HEK293T (cell line): ENCODE data around the gene MADCAM1.

ENCODE experiments used
- CTCF ChIA-PET: fragments of 350-600 bp; formaldehyde crosslinking; extraction: SDS; loops from one replicate; lab custom pipeline; 2021; ENCODE audit warnings: antibody characterized with exemption, inconsistent platforms; lab: Yijun Ruan, JAX
- POLR2A ChIA-PET: fragments of 350-600 bp; formaldehyde crosslinking; extraction: SDS; loops from one replicate; lab custom pipeline; 2020; ENCODE audit warnings: antibody characterized with exemption, inconsistent platforms; lab: Yijun Ruan, JAX
- DNase-seq: peaks from one replicate; pipeline ENCODE4 v3.0.0; 2012; ENCODE audit warnings: mixed read lengths; ENCODE audit errors: extremely low spot score
- ARNT ChIP-seq: fragments of 450-650 bp; IDR thresholded peaks from 2 replicates; pipeline ENCODE4 v1.6.1; 2017; ENCODE audit warnings: mild to moderate bottlenecking
- BHLHE40 ChIP-seq: fragments of 450-650 bp; IDR thresholded peaks from 2 replicates; pipeline ENCODE4 v1.6.1; 2016; ENCODE audit warnings: mild to moderate bottlenecking, moderate library complexity, borderline replicate concordance
- CTBP1 ChIP-seq: fragments of 450-650 bp; IDR thresholded peaks from 2 replicates; pipeline ENCODE4 v1.6.1; 2016; ENCODE audit warnings: borderline replicate concordance
- ELF4 ChIP-seq: fragments of 450-650 bp; IDR thresholded peaks from 2 replicates; pipeline ENCODE4 v1.6.1; 2017; ENCODE audit warnings: antibody characterized with exemption
- FOXA1 ChIP-seq: fragments of 450-650 bp; IDR thresholded peaks from 2 replicates; pipeline ENCODE4 v1.6.1; 2016; ENCODE audit warnings: mild to moderate bottlenecking
- FOXK2 ChIP-seq: fragments of 450-650 bp; IDR thresholded peaks from 2 replicates; pipeline ENCODE4 v1.6.1; 2016; ENCODE audit warnings: mild to moderate bottlenecking
- FOXM1 ChIP-seq: fragments of 450-650 bp; IDR thresholded peaks from 2 replicates; pipeline ENCODE4 v1.6.1; 2017; ENCODE audit warnings: mild to moderate bottlenecking, borderline replicate concordance
- HDGF ChIP-seq: fragments of 450-650 bp; IDR thresholded peaks from 2 replicates; pipeline ENCODE4 v1.6.1; 2017; ENCODE audit warnings: antibody characterized with exemption, borderline replicate concordance
- L3MBTL2 ChIP-seq: fragments of 450-650 bp; conservative IDR thresholded peaks from 2 replicates; pipeline ENCODE4 v1.6.1; 2016; ENCODE audit warnings: mild to moderate bottlenecking
- LEF1 ChIP-seq: fragments of 450-650 bp; IDR thresholded peaks from 2 replicates; pipeline ENCODE4 v1.6.1; 2017; ENCODE audit warnings: mild to moderate bottlenecking, borderline replicate concordance
- NFRKB ChIP-seq: fragments of 450-650 bp; IDR thresholded peaks from 2 replicates; pipeline ENCODE4 v1.6.1; 2016; ENCODE audit warnings: mild to moderate bottlenecking, moderate library complexity
- SP1 ChIP-seq: fragments of 450-650 bp; IDR thresholded peaks from 2 replicates; pipeline ENCODE4 v1.6.1; 2017
- SUZ12 ChIP-seq: fragments of 450-650 bp; IDR thresholded peaks from 2 replicates; pipeline ENCODE4 v1.6.1; 2016; ENCODE audit warnings: mild to moderate bottlenecking
- TARDBP ChIP-seq: fragments of 450-650 bp; IDR thresholded peaks from 2 replicates; pipeline ENCODE4 v1.6.1; 2016
- ZNF384 ChIP-seq: fragments of 450-650 bp; IDR thresholded peaks from 2 replicates; pipeline ENCODE4 v1.6.1; 2016
- TF ChIP-seq, protein P1 (sequence below): fragments of 450-650 bp; IDR thresholded peaks from 2 replicates; pipeline ENCODE4 v1.6.1; 2016

Gene MADCAM1

GRCh38 chr19:539429-540030, 43.2 kb downstream of the MADCAM1 start:
- POLR2A ChIA-PET, result no interaction called here
- TF ChIP-seq HDGF, result no peak
- TF ChIP-seq CTBP1, result no peak
- no peak for TF ChIP-seq ZNF384
- TF ChIP-seq ELF4, result no peak
- no peak for TF ChIP-seq FOXM1
- TF ChIP-seq SP1, result no peak
- no peak for TF ChIP-seq SUZ12
- TF ChIP-seq LEF1, result no peak
- no peak for TF ChIP-seq FOXA1
- TF ChIP-seq FOXK2, result no peak
- no peak for TF ChIP-seq TARDBP
- TF ChIP-seq ARNT, result no peak
- TF ChIP-seq, protein P1, sequence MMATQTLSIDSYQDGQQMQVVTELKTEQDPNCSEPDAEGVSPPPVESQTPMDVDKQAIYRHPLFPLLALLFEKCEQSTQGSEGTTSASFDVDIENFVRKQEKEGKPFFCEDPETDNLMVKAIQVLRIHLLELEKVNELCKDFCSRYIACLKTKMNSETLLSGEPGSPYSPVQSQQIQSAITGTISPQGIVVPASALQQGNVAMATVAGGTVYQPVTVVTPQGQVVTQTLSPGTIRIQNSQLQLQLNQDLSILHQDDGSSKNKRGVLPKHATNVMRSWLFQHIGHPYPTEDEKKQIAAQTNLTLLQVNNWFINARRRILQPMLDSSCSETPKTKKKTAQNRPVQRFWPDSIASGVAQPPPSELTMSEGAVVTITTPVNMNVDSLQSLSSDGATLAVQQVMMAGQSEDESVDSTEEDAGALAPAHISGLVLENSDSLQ, result no peak
- TF ChIP-seq L3MBTL2, result no peak
- no peak for TF ChIP-seq NFRKB
- TF ChIP-seq BHLHE40, result no peak
- no peak for DNase-seq
- CTCF ChIA-PET, result no interaction called here

- POLR2A ChIA-PET, result interaction anchor here (1.2 kb wide), 1 partner anchor 10 kb away, joined by 3 read pairs; no protein-coding TSS in a partner anchor
- no peak for DNase-seq
- no peak for TF ChIP-seq L3MBTL2
- TF ChIP-seq HDGF, result no peak
- no peak for TF ChIP-seq CTBP1
- TF ChIP-seq ELF4, result no peak
- no peak for TF ChIP-seq ARNT
- TF ChIP-seq BHLHE40, result no peak
- no peak for TF ChIP-seq LEF1
- no peak for TF ChIP-seq NFRKB
- TF ChIP-seq, protein P1, result no peak
- no peak for TF ChIP-seq SP1
- no peak for TF ChIP-seq TARDBP
- no peak for TF ChIP-seq FOXK2
- no peak for TF ChIP-seq FOXM1
- TF ChIP-seq ZNF384, result no peak
- CTCF ChIA-PET, result interaction anchor here (0.5 kb wide), 1 partner anchor 13 kb away, joined by 7 read pairs; no protein-coding TSS in a partner anchor
Observed at GRCh38 chr19:540867-541637, 44.8 kb downstream of the MADCAM1 start.

- CTCF ChIA-PET, result interaction anchor here (1.3 kb wide), 1 partner anchor 9 kb away, joined by 5 read pairs; no protein-coding TSS in a partner anchor
- POLR2A ChIA-PET, result interaction anchor here (1.2 to 1.3 kb wide), 2 partner anchors 9 to 11 kb away, joined by 3 to 5 read pairs; no protein-coding TSS in a partner anchor
- DNase-seq, result no peak
- TF ChIP-seq FOXK2 (no peak), NFRKB (no peak), FOXM1 (no peak), L3MBTL2 (no peak), SUZ12 (no peak), BHLHE40 (no peak), LEF1 (no peak), SP1 (no peak), ARNT (no peak), HDGF (no peak), CTBP1 (no peak), ELF4 (no peak)
Observed at GRCh38 chr19:541699-542098, 45.4 kb downstream of the MADCAM1 start.

GRCh38 chr19:542173-542866, 46.0 kb downstream of the MADCAM1 start:
- ChIA-PET CTCF (interaction anchor here (1.3 kb wide), 1 partner anchor 10 kb away, joined by 5 read pairs; no protein-coding TSS in a partner anchor), POLR2A (interaction anchor here (1.3 kb wide), 1 partner anchor 10 kb away, joined by 5 read pairs; no protein-coding TSS in a partner anchor)
- DNase-seq, result no peak
- TF ChIP-seq CTBP1 (no peak), TARDBP (no peak), BHLHE40 (no peak), NFRKB (no peak), HDGF (no peak), ZNF384 (no peak), SP1 (no peak), ELF4 (no peak), L3MBTL2 (no peak), ARNT (no peak), LEF1 (no peak), FOXM1 (no peak), FOXA1 (no peak), FOXK2 (no peak)
- TF ChIP-seq, protein P1, result no peak

DNA sequence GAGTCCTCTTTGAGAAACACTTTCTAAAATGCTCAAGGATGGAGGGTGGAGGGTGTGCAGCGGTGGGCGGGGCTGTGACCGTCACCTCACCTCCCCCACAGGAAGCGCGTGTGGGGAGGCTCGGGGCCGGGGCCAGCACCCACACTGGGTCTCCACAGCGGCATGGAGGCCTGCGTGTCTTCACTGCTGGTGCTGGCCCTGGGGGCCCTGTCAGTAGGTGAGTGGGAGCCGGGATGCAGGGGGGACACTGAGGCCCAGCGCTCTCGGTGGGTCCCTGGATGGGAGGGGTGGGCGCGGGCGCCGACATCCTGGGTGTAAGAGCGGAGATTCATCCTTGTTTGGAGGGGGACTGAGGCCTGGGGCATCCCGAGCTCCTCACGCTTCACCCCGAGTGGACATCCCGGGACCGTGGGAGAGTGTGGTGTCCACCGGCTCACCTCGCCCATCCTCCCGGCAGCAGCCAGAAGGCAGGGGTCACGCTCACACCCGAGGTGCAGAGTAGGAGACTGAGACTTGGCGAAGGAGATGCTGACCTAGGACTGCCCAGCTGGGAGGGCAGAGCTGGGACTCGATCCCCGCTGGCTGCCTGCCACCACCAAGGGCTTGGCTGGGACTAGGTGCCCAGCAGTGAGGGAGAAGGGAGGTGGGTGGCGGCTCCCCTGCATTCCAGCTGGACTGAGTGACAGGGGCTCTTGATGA, 47.8 kb downstream of the MADCAM1 start, which contains the start of gene GZMM:
Gene GZMM, plus strand, starts transcription at position 144 of the 699 bp plus-strand sequence. Its CDS starts 19 bp downstream, at position 163.
- ChIA-PET POLR2A (no interaction called here), CTCF (no interaction called here)
- no peak for DNase-seq
- TF ChIP-seq L3MBTL2 (no peak), FOXM1 (no peak), SUZ12 (no peak), HDGF (no peak), LEF1 (no peak)
- TF ChIP-seq, protein P1, result no peak
